B cell (primary cell): Measurements from ENCODE around the gene MAP4K2. TPM values are rescaled to one million over a fixed set of nuclear protein-coding genes. Genes with fewer than 3 reads are reported as not detected.

Source experiments
- ATAC-seq: fragments of 200-7000 bp; cut with Tn5 transposase; one replicate; pipeline ENCODE4 v1.10.0; 2021; ENCODE audit warnings: low read depth, mild to moderate bottlenecking, moderate number of reproducible peaks, moderate library complexity
- CTCF ChIA-PET: fragments of 350-600 bp; sonication (Branson Sonifier 250); formaldehyde crosslinking; loops from one replicate; lab custom pipeline; 2021; ENCODE audit warnings: antibody characterized with exemption, inconsistent platforms; lab: Charles Lee
- POLR2A ChIA-PET: fragments of 350-600 bp; sonication (Branson Sonifier 250); formaldehyde crosslinking; loops from one replicate; lab custom pipeline; 2021; ENCODE audit warnings: antibody characterized with exemption; lab: Charles Lee
- DNase-seq: peaks from one replicate; pipeline ENCODE4 v3.0.0; 2013
- H2AFZ ChIP-seq: 2 replicates; pipeline ENCODE4 v1.6.1; 2012; ENCODE audit warnings: mild to moderate bottlenecking, low read depth, low read length; ENCODE audit not compliant: insufficient read depth, poor library complexity, severe bottlenecking
- H3K27ac ChIP-seq, 2 donors: 1 replicate in 1 of 2; 2 replicates in 1 of 2; pipeline ENCODE4 v1.5.1; 2012 to 2013; ENCODE audit warnings: low read length in 2 of 2, mild to moderate bottlenecking in 2 of 2, moderate library complexity in 1 of 2
- H3K27me3 ChIP-seq, 4 experiments: fragments of 200-600 bp in 1 of 4; sonication (generic) in 1 of 4; replicated peaks in 1 of 4; 1 replicate in 2 of 4; 2 replicates in 2 of 4; pipeline versions ENCODE4 v1.6.1 to v1.7.0; 2013 to 2016; ENCODE audit warnings: low read length in 3 of 4, mild to moderate bottlenecking in 2 of 4, mixed read lengths in 1 of 4, moderate library complexity in 1 of 4; ENCODE audit not compliant: insufficient read depth in 4 of 4, control insufficient read depth in 3 of 4; ENCODE audit errors: control extremely low read depth in 1 of 4
- H3K36me3 ChIP-seq, 2 experiments: replicated peaks in 1 of 2; 1 replicate in 1 of 2; 2 replicates in 1 of 2; pipeline versions ENCODE4 v1.6.1 to v1.7.1; 2013; ENCODE audit warnings: low read length in 1 of 2; ENCODE audit not compliant: insufficient read depth in 2 of 2, control insufficient read depth in 1 of 2; ENCODE audit errors: control extremely low read depth in 1 of 2, extremely low read depth in 1 of 2
- H3K4me1 ChIP-seq, 2 donors: fragments of 200-600 bp in 1 of 2; sonication (generic) in 1 of 2; 1 replicate in 1 of 2; 2 replicates in 1 of 2; pipeline versions ENCODE4 v1.5.1 to v1.6.1; 2013 to 2017; ENCODE audit warnings: low read length in 2 of 2; ENCODE audit not compliant: control insufficient read depth in 2 of 2, insufficient read depth in 2 of 2
- H3K4me2 ChIP-seq: replicated peaks from 2 replicates; pipeline ENCODE3; 2012; ENCODE audit warnings: mild to moderate bottlenecking, low read depth, low read length; ENCODE audit not compliant: poor library complexity, severe bottlenecking
- H3K4me3 ChIP-seq, 5 experiments: fragments of 200-600 bp in 1 of 5; sonication (generic) in 1 of 5; 1 replicate in 3 of 5; 2 replicates in 2 of 5; pipeline versions ENCODE4 v1.5.1 to v1.7.0; 2011 to 2016; ENCODE audit warnings: low read length in 4 of 5, mild to moderate bottlenecking in 4 of 5, low read depth in 2 of 5, control low read depth in 1 of 5, moderate library complexity in 1 of 5; ENCODE audit not compliant: insufficient read depth in 1 of 5; ENCODE audit errors: control extremely low read depth in 1 of 5, extremely low read depth in 1 of 5
- H3K79me2 ChIP-seq: fragments of 200-600 bp; sonication (generic); one replicate; pipeline ENCODE4 v1.6.0; 2016; ENCODE audit warnings: low read length; ENCODE audit not compliant: control insufficient read depth, insufficient read depth
- H3K9ac ChIP-seq: fragments of 200-600 bp; sonication (generic); 2 replicates; pipeline ENCODE4 v1.6.1; 2017; ENCODE audit warnings: mild to moderate bottlenecking, low read length, moderate library complexity
- H3K9me3 ChIP-seq, 3 donors: one replicate each; pipeline versions ENCODE4 v1.6.1 to v1.7.1; 2013; ENCODE audit warnings: low read length in 2 of 3; ENCODE audit not compliant: control insufficient read depth in 2 of 3, insufficient read depth in 1 of 3; ENCODE audit errors: control extremely low read depth in 1 of 3
- H4K20me1 ChIP-seq: 2 replicates; pipeline ENCODE4 v1.6.0; 2012; ENCODE audit warnings: mild to moderate bottlenecking, low read length; ENCODE audit not compliant: insufficient read depth, control insufficient read depth, poor library complexity, severe bottlenecking
- H3K27ac Mint-ChIP-seq: one replicate; pipeline ENCODE4 v1.8.0; 2021; ENCODE audit warnings: mixed read lengths
- H3K27me3 Mint-ChIP-seq: one replicate; pipeline ENCODE4 v1.8.0; 2021; ENCODE audit warnings: mixed read lengths
- H3K4me1 Mint-ChIP-seq: one replicate; pipeline ENCODE4 v1.8.0; 2021; ENCODE audit warnings: mixed read lengths
- H3K4me3 Mint-ChIP-seq: one replicate; pipeline ENCODE4 v1.8.0; 2021; ENCODE audit warnings: mixed read lengths
- H3K9me3 Mint-ChIP-seq: one replicate; pipeline ENCODE4 v1.8.0; 2022; ENCODE audit warnings: mixed read lengths; ENCODE audit not compliant: insufficient read depth
- EZH2 ChIP-seq: IDR thresholded peaks from 2 replicates; pipeline ENCODE4 v1.6.1; 2012; ENCODE audit warnings: borderline replicate concordance, low read depth, mild to moderate bottlenecking, moderate library complexity, low read length; ENCODE audit not compliant: insufficient read depth, poor library complexity, severe bottlenecking
- WGBS: methylation state at CpG from one replicate; pipeline ENCODE4 v1.1.5; 2013; ENCODE audit warnings: missing lambda C conversion rate; ENCODE audit not compliant: insufficient coverage; 5-methylcytosine and 5-hydroxymethylcytosine counted together
- intact Hi-C: fragments of 100-400 bp; cut with micrococcal nuclease; formaldehyde crosslinking; loops from one replicate; pipeline ENCODE4 v1.10.0; 2022
- polyA plus RNA-seq: library from polyadenylated mRNA; depleted of rRNA; stranded (reverse); fragments of >200 nt; gene quantifications from 2 replicates; pipeline ENCODE4 v1.2.3, GENCODE V29; 2012
- total RNA-seq, 2 donors: library from RNA; stranded (reverse); fragments of 120-200 nt in 1 of 2; gene quantifications; 1 replicate in 1 of 2; 2 replicates in 1 of 2; pipeline versions ENCODE4 v1.2.3 to v1.2.4, GENCODE V29; 2013 to 2022
- TF ChIP-seq, protein P1 (sequence below): fragments of 200-600 bp; IDR thresholded peaks from one replicate; pipeline ENCODE4 v1.8.0; 2022; ENCODE audit warnings: antibody characterized with exemption, mild to moderate bottlenecking

The MAP4K2 gene
- total and polyA plus RNA-seq, 2 donors (not counting 1 experiment from before 2014, with no cell fraction given): 118 to 163 TPM

DNA sequence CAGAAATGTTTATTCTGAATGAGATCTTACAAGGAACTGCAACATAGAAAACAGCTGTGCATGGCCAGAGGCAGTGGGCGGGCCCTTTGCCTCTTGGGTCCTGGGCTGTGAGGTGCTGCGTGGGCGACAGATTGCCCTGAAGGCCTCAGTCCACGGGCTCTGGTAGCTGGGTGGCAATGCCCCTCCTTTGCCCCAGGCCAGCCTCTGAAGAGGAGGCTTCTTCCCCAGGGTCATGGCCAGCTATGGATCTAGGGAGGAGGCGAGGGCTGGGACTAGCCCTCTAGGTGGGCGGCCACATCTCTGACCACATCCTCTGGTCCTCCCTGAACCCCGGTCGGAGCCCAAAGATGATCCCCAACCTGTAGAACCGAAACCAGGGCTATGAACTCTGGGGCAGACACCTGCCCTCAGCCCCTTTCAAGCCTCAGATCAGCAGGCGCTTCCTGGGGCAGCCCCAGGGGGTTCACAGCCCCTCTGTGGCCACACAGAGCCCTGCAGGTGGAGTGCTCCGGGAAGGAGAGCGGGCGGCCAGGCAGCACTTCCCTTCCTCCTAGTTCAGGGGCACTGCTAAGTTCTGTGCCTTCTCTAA, 48.1 kb upstream of the MAP4K2 start:
- peak overlapping the region; percentile 79 for H3K4me3 Mint-ChIP-seq
- TF ChIP-seq, protein P1, sequence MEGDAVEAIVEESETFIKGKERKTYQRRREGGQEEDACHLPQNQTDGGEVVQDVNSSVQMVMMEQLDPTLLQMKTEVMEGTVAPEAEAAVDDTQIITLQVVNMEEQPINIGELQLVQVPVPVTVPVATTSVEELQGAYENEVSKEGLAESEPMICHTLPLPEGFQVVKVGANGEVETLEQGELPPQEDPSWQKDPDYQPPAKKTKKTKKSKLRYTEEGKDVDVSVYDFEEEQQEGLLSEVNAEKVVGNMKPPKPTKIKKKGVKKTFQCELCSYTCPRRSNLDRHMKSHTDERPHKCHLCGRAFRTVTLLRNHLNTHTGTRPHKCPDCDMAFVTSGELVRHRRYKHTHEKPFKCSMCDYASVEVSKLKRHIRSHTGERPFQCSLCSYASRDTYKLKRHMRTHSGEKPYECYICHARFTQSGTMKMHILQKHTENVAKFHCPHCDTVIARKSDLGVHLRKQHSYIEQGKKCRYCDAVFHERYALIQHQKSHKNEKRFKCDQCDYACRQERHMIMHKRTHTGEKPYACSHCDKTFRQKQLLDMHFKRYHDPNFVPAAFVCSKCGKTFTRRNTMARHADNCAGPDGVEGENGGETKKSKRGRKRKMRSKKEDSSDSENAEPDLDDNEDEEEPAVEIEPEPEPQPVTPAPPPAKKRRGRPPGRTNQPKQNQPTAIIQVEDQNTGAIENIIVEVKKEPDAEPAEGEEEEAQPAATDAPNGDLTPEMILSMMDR: no peak
- no peak for TF ChIP-seq EZH2

More for the DNA sequence above, 48.1 kb upstream of the MAP4K2 start:
- Histone ChIP-seq H3K27ac (peak overlapping the region; percentile 90 to 100), H3K27me3 (no peaks in the 10 kb centered on the region), H3K9me3 (no peaks in the 10 kb centered on the region), H3K79me2 (peaks cover 48% of the 10 kb centered on the region), H3K4me3 (peak overlapping the region in 3 of 5 experiments; percentile 23 to 59 (median 40)), H3K4me2 (peak overlapping the region; percentile 76), H3K36me3 (peaks cover 0 to 28% of the 10 kb centered on the region in 2 experiments), H3K9ac (peak overlapping the region; percentile 57), H4K20me1 (peaks cover 2% of the 10 kb centered on the region), H3K4me1 (peaks cover 87 to 94% of the 10 kb centered on the region in 2 donors), H2AFZ (no peak overlapping the region)
- ATAC-seq: peak; percentile 61
- DNase-seq: peak; percentile 93
- ChIA-PET POLR2A (interaction anchor here (0.7 to 8.7 kb wide), 14 partner anchors 8 to 1188 kb away, joined by 3 to 158 read pairs (median 7); partner anchors contain the start of genes ARL2, EHD1 and MEN1), CTCF (interaction anchor here (0.5 to 29.2 kb wide), 13 partner anchors 12 to 1035 kb away, joined by 3 to 1254 read pairs (median 4); partner anchors contain the start of genes ARL2, EHD1, PRDX5 and TM7SF2)
- Mint-ChIP-seq H3K4me1 (peaks cover 87% of the 10 kb centered on the region), H3K9me3 (no peaks in the 10 kb centered on the region), H3K27ac (peak overlapping the region; percentile 95), H3K27me3 (no peaks in the 10 kb centered on the region)
- 1% methylated on average over 12 of the region's 13 CpGs for WGBS
- intact Hi-C loops: loop anchor here (1.0 kb wide), 4 partner anchors 8 to 43 kb away; partner anchors contain the start of gene EHD1
